RWPE1 (cell line): Measurements from ENCODE around the gene B3GALT5.

ENCODE experiments used
- CTCF ChIA-PET: fragments of 350-600 bp; sonication (Branson Sonifier 250); formaldehyde crosslinking; extraction: SDS; loops from one replicate; lab custom pipeline; 2021; lab: Yijun Ruan, JAX
- POLR2A ChIA-PET: fragments of 400-600 bp; formaldehyde crosslinking; extraction: SDS; loops from one replicate; lab custom pipeline; 2020; ENCODE audit warnings: antibody characterized with exemption; ENCODE audit not compliant: low non-redundant PET; lab: Yijun Ruan, JAX
- DNase-seq: peaks from one replicate; pipeline ENCODE4 v3.0.0; 2012; ENCODE audit warnings: low spot score
- H3K27ac ChIP-seq: fragments of 450-650 bp; 2 replicates; pipeline ENCODE4 v1.5.1; 2017
- CTCF ChIP-seq: fragments of 450-650 bp; conservative IDR thresholded peaks from 2 replicates; pipeline ENCODE4 v1.5.1; 2017; ENCODE audit warnings: low read depth, mild to moderate bottlenecking

The B3GALT5 gene

DNA sequence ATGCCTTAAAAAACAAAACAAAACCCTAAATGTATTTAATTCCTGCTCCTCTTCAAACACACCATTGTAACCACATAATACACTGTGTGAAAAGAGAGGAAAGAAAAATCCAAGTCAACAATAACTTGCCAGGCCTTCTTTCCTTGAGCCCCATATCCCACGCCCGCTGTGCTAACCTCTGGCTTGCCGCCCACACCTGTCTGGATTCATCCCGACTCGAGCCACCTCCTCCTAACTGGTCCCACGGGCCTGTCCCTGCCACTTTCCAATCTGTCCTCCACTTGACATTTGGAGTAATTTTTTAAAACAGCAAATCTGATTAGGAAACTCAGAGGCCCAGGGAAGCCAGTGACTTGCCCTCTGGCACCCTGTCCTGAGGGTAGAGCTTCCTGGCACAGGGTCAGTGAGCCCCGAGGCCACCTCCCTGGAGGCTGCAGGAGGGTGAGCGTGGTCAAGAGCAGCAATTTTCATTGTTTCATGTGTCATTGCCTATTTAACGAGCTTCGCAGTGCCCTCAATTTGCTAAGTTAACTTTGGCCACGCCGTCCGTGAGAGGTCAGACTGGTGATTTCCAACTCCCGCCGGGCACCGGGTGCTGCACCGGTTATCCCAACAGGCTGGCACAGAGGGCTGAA, 54.1 kb downstream of the B3GALT5 start:
- H3K27ac ChIP-seq = no peak overlapping the region
- ChIA-PET POLR2A (no interaction called here), CTCF (interaction anchor here (0.7 kb wide), 1 partner anchor 504 kb away, joined by 3 read pairs; no protein-coding TSS in a partner anchor)
- DNase-seq = no peak
- no peak for TF ChIP-seq CTCF

DNA sequence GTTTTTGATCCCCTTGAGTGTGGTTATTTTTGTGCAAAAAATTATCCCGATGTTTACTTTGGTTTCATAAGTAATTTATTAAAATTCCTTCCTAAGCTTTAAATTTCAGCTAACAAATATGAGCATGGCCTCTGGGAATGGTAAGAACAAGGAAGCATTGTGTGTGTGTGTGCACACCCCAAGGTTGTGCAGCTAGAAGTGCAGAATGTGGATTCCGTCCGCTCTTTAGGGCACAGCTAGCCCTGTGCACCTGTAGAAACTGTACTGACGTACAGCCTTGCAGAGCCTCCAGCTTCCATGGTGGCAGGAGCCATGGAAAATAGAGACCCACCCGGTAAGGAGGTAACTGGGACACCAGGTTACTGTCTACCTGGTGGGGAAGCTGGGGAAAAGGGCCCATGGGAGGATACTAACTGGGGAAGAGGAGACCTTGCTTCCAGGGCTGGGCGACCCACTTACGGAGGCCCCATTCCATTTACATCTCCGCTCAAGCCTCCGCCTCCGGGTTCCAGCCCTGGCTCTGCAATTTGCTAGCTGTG, 54.7 kb downstream of the B3GALT5 start:
- ChIA-PET CTCF (interaction anchor here (0.7 kb wide), 1 partner anchor 503 kb away, joined by 3 read pairs; no protein-coding TSS in a partner anchor), POLR2A (no interaction called here)
- H3K27ac ChIP-seq = no peak overlapping the region
- no peak for TF ChIP-seq CTCF
- no peak for DNase-seq

- DNase-seq = no peak
- ChIA-PET POLR2A (no interaction called here), CTCF (interaction anchor here (0.7 kb wide), 1 partner anchor 11 kb away, joined by 6 read pairs; no protein-coding TSS in a partner anchor)
- TF ChIP-seq CTCF = no peak
- no peak overlapping the region for H3K27ac ChIP-seq
Observed at GRCh38 chr21:39668369-39668768, 55.6 kb downstream of the B3GALT5 start.

DNA sequence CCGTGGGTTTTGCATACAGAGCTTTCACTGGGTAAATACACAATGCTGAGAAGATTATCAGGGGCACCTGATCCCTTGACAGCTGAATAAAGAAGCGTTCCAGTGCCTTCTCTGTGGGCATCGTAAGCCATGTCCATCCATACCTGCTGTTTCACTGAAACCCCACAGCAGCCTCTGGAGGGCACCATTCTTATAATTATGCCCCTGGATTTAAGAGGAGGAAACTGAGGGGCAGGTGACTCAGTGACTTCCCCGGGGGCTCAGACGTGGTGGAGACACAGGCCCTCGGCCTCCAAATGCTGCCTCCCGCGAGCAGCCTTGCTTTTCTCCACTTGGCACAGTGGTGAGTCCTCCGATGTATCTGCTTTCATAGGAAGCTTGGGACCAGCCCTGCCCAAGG, 56.7 kb downstream of the B3GALT5 start:
- CTCF ChIA-PET = no interaction called here
- no peak for DNase-seq
- no peak for TF ChIP-seq CTCF
- H3K27ac ChIP-seq = no peak overlapping the region
- POLR2A ChIA-PET = no interaction called here

DNA sequence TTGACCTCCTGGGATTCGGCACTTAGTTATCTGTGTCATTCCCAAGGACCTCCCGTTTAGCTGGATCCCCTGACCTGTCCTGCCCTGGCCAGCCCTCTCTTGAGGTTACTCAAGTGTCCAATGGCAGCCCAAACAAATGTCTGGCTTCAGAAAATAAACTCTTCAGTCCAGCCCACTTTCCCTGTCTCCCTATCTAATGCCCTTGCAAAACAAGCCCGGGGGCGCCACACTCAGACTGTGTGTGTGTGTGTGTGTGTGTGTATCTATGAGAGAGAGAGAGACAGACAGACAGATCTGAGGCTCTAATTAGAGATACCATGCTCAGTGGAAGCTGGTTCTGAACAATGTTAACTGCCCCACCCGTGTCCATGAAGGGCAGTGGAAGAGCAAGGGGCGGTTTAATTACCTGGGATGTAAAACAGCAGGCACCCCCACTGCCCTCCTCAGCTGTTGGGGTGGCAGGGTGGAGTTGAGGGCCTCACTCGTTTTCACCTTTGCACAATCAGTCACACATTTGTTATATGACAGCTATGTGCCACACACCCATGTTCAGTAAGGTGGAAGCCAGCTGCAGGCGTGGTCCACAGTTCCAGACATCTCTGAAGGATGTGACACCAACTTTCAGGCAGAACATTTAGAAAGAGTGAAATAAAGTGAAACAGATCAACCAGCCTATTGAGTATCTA, 57.4 kb downstream of the B3GALT5 start:
- no peak for DNase-seq
- no peak overlapping the region for H3K27ac ChIP-seq
- POLR2A ChIA-PET = no interaction called here
- no peak for TF ChIP-seq CTCF
- CTCF ChIA-PET = interaction anchor here (0.5 kb wide), 1 partner anchor 282 kb away, joined by 3 read pairs; no protein-coding TSS in a partner anchor

- no peak for TF ChIP-seq CTCF
- no peak overlapping the region for H3K27ac ChIP-seq
- no peak for DNase-seq
- ChIA-PET CTCF (no interaction called here), POLR2A (no interaction called here)
Observed at GRCh38 chr21:39670701-39671100, 58.0 kb downstream of the B3GALT5 start.
